Measurements from ENCODE around the gene DENND4A. TPM values are rescaled to one million over a fixed set of nuclear protein-coding genes. Genes with fewer than 3 reads are reported as not detected.
"Not testable (repeated sequence)": the region's sequence is repeated elsewhere in the genome, so short reads cannot be mapped to it uniquely, and the experiment has no call there.

DENND4A gene
- total RNA-seq, 1 donor from 2014 or later = 17.5 TPM

- H3K27ac Mint-ChIP-seq = no peak overlapping the region
- H3K9me3 Mint-ChIP-seq (ENCODE audit: low read depth) = no peaks in the 10 kb centered on the region
- peaks cover 7% of the 10 kb centered on the region for H3K36me3 Mint-ChIP-seq (ENCODE audit: insufficient read depth)
- no peaks in the 10 kb centered on the region for H3K27me3 Mint-ChIP-seq
- H3K4me3 Mint-ChIP-seq (ENCODE audit: low read depth) = no peak overlapping the region
- TF ChIP-seq, protein P1, sequence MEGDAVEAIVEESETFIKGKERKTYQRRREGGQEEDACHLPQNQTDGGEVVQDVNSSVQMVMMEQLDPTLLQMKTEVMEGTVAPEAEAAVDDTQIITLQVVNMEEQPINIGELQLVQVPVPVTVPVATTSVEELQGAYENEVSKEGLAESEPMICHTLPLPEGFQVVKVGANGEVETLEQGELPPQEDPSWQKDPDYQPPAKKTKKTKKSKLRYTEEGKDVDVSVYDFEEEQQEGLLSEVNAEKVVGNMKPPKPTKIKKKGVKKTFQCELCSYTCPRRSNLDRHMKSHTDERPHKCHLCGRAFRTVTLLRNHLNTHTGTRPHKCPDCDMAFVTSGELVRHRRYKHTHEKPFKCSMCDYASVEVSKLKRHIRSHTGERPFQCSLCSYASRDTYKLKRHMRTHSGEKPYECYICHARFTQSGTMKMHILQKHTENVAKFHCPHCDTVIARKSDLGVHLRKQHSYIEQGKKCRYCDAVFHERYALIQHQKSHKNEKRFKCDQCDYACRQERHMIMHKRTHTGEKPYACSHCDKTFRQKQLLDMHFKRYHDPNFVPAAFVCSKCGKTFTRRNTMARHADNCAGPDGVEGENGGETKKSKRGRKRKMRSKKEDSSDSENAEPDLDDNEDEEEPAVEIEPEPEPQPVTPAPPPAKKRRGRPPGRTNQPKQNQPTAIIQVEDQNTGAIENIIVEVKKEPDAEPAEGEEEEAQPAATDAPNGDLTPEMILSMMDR (IDR thresholded peaks at IDR 0.05; ENCODE audit: unreplicated experiment) = no peak
- no peak for DNase-seq (ENCODE audit: low spot score, unreplicated experiment)
- peaks cover 3% of the 10 kb centered on the region for H3K4me1 Mint-ChIP-seq (ENCODE audit: low read depth)
These were observed 172.3 kb downstream of the DENND4A start for GRCh38 chr15:65619626-65620290.

GRCh38 chr15:65618560-65619109 lies 173.5 kb downstream of the DENND4A start:
- H3K36me3 Mint-ChIP-seq (ENCODE audit: insufficient read depth) = peaks cover 3% of the 10 kb centered on the region
- TF ChIP-seq, protein P1 (IDR thresholded peaks at IDR 0.05; ENCODE audit: unreplicated experiment) = no peak
- no peak overlapping the region for H3K4me3 Mint-ChIP-seq (ENCODE audit: low read depth)
- H3K27me3 Mint-ChIP-seq = no peaks in the 10 kb centered on the region
- DNase-seq (ENCODE audit: low spot score, unreplicated experiment) = no peak
- H3K4me1 Mint-ChIP-seq (ENCODE audit: low read depth) = peaks cover 7% of the 10 kb centered on the region
- no peak overlapping the region for H3K27ac Mint-ChIP-seq
- no peaks in the 10 kb centered on the region for H3K9me3 Mint-ChIP-seq (ENCODE audit: low read depth)

GRCh38 chr15:65615887-65616286 lies 176.2 kb downstream of the DENND4A start:
- H3K9me3 Mint-ChIP-seq (ENCODE audit: low read depth); H3K27me3 Mint-ChIP-seq; H3K36me3 Mint-ChIP-seq (ENCODE audit: insufficient read depth); H3K4me3 Mint-ChIP-seq (ENCODE audit: low read depth); DNase-seq (ENCODE audit: low spot score, unreplicated experiment); H3K27ac Mint-ChIP-seq: not testable (repeated sequence)
- H3K4me1 Mint-ChIP-seq (ENCODE audit: low read depth) = peaks cover 30% of the 10 kb centered on the region

DNA sequence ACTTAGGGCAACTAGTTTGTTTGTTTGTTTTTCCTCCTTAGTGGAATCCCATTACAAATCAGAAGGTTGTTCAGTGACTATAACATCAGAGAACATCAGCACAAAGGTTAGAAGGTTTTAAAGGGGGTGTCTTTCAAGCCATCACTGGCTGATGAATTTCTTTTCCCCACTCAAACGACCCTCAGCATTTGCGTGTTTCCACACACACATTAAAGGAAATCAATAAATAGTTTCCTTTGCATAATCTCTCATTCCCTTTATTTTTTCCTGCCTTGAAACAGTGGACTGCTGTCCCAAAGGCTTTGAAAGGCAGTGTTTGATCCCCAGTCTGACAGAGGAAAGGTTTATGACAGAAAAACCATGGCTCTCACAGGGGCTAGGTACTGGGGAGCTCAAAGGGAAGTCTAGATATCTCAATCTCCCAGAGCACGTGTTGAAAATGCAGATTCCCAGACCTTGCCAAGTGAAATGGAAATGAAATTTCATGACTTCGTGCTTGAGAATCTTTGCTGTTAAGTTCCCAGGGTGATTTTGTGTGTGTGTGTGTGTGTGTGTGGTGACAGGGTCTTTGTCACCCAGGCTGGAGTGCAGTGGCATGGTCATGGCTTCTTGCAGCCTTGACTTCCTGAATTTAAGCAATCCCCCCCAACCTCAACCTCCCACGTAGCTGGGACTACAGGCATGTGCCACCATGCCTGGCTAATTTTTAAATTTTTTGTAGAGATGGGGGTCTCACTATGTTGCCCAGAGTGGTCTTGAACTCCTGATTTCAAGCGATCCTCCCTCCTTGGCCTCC lies 178.9 kb downstream of the DENND4A start:
- TF ChIP-seq, protein P1 (IDR thresholded peaks at IDR 0.05; ENCODE audit: unreplicated experiment) = no peak
- Mint-ChIP-seq H3K4me1 (ENCODE audit: low read depth) (peaks cover 36% of the 10 kb centered on the region), H3K9me3 (ENCODE audit: low read depth) (no peaks in the 10 kb centered on the region), H3K36me3 (ENCODE audit: insufficient read depth) (peaks cover 3% of the 10 kb centered on the region), H3K4me3 (ENCODE audit: low read depth) (peak overlapping the region; percentile 12), H3K27ac (peak overlapping the region; percentile 99), H3K27me3 (no peaks in the 10 kb centered on the region)
- DNase-seq (ENCODE audit: low spot score, unreplicated experiment) = no peak

- Mint-ChIP-seq H3K27ac (peak overlapping the region; percentile 99), H3K36me3 (ENCODE audit: insufficient read depth) (peaks cover 3% of the 10 kb centered on the region), H3K4me1 (ENCODE audit: low read depth) (peaks cover 36% of the 10 kb centered on the region), H3K9me3 (ENCODE audit: low read depth) (no peaks in the 10 kb centered on the region), H3K4me3 (ENCODE audit: low read depth) (peak overlapping the region; percentile 93), H3K27me3 (no peaks in the 10 kb centered on the region)
- TF ChIP-seq, protein P1 (IDR thresholded peaks at IDR 0.05; ENCODE audit: unreplicated experiment) = no peak
- no peak for DNase-seq (ENCODE audit: low spot score, unreplicated experiment)
These were observed 179.5 kb downstream of the DENND4A start for GRCh38 chr15:65612616-65612946.
